ENCODE data around the gene CCL18.

Gene CCL18

DNA sequence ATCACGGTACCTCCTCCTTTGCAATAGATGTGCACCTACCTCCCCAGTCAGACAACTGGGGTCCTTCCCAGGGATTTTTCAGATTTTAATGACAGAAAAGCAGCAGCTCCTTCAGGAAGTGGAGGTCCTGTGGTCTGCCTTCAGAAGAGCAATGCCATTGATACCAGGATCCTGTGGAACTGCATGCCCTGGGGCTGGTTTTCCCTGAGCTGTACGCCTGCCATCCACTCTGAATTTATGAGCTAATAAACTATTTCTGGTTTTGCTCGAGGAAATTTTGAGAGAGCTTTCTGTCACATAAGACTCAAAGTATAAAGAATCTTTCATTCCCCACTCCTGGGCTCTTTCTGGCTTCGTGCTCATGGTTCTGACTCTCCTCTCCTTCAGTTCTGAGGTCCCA lies 36.3 kb upstream of the CCL18 start:
- H3K4me3 ChIP-seq (ENCODE audit: insufficient read length, low read depth), result no peak overlapping the region
- H3K27me3 ChIP-seq (ENCODE audit: insufficient read depth, insufficient read length), result no peaks in the 10 kb centered on the region
- H3K4me1 ChIP-seq (ENCODE audit: insufficient read depth, insufficient read length), result no peaks in the 10 kb centered on the region
- no peak overlapping the region for H3K9ac ChIP-seq (ENCODE audit: insufficient read length, low read depth)
- no peak for DNase-seq (ENCODE audit: low read depth, low spot score)
- H3K36me3 ChIP-seq (ENCODE audit: insufficient read depth, insufficient read length, low read length), result no peaks in the 10 kb centered on the region
- H3K9me3 ChIP-seq (ENCODE audit: insufficient read depth, low read length), result no peaks in the 10 kb centered on the region; the same call in 1 of the 2 replicates
- TF ChIP-seq SUZ12 (IDR thresholded peaks at IDR 0.05; ENCODE audit: extremely low read depth, insufficient read depth, insufficient read length) (no peak), YY1 (IDR thresholded peaks at IDR 0.05; ENCODE audit: insufficient read depth, insufficient read length) (no peak), ZNF274 (IDR thresholded peaks at IDR 0.05; ENCODE audit: low read depth, low read length) (no peak)

- no peak for TF ChIP-seq SUZ12 (IDR thresholded peaks at IDR 0.05; ENCODE audit: extremely low read depth, insufficient read depth, insufficient read length)
- TF ChIP-seq ZNF274 (IDR thresholded peaks at IDR 0.05; ENCODE audit: low read depth, low read length), result no peak
- no peak for TF ChIP-seq YY1 (IDR thresholded peaks at IDR 0.05; ENCODE audit: insufficient read depth, insufficient read length)
- H3K4me3 ChIP-seq (ENCODE audit: insufficient read length, low read depth), result no peak overlapping the region
- no peaks in the 10 kb centered on the region for H3K4me1 ChIP-seq (ENCODE audit: insufficient read depth, insufficient read length)
- H3K27me3 ChIP-seq (ENCODE audit: insufficient read depth, insufficient read length), result no peaks in the 10 kb centered on the region
- DNase-seq (ENCODE audit: low read depth, low spot score), result no peak
- no peaks in the 10 kb centered on the region for H3K36me3 ChIP-seq (ENCODE audit: insufficient read depth, insufficient read length, low read length)
- H3K9ac ChIP-seq (ENCODE audit: insufficient read length, low read depth), result no peak overlapping the region
- H3K9me3 ChIP-seq (ENCODE audit: insufficient read depth, low read length), result no peaks in the 10 kb centered on the region
These were observed 33.1 kb upstream of the CCL18 start for GRCh38 chr17:36030956-36031355.

GRCh38 chr17:36034127-36034526 lies 29.9 kb upstream of the CCL18 start:
- DNase-seq (ENCODE audit: low read depth, low spot score), result no peak
- H3K9ac ChIP-seq (ENCODE audit: insufficient read length, low read depth), result no peak overlapping the region
- no peaks in the 10 kb centered on the region for H3K4me1 ChIP-seq (ENCODE audit: insufficient read depth, insufficient read length)
- TF ChIP-seq SUZ12 (IDR thresholded peaks at IDR 0.05; ENCODE audit: extremely low read depth, insufficient read depth, insufficient read length) (no peak), ZNF274 (IDR thresholded peaks at IDR 0.05; ENCODE audit: low read depth, low read length) (no peak), YY1 (IDR thresholded peaks at IDR 0.05; ENCODE audit: insufficient read depth, insufficient read length) (no peak)
- no peaks in the 10 kb centered on the region for H3K27me3 ChIP-seq (ENCODE audit: insufficient read depth, insufficient read length)
- H3K36me3 ChIP-seq (ENCODE audit: insufficient read depth, insufficient read length, low read length), result no peaks in the 10 kb centered on the region
- H3K4me3 ChIP-seq (ENCODE audit: insufficient read length, low read depth), result no peak overlapping the region
- H3K9me3 ChIP-seq (ENCODE audit: insufficient read depth, low read length), result no peaks in the 10 kb centered on the region

GRCh38 chr17:36036235-36036634 lies 27.8 kb upstream of the CCL18 start:
- no peaks in the 10 kb centered on the region for H3K27me3 ChIP-seq (ENCODE audit: insufficient read depth, insufficient read length)
- H3K4me1 ChIP-seq (ENCODE audit: insufficient read depth, insufficient read length), result no peaks in the 10 kb centered on the region
- DNase-seq (ENCODE audit: low read depth, low spot score), result no peak
- no peak overlapping the region for H3K9ac ChIP-seq (ENCODE audit: insufficient read length, low read depth)
- no peaks in the 10 kb centered on the region for H3K36me3 ChIP-seq (ENCODE audit: insufficient read depth, insufficient read length, low read length)
- no peak overlapping the region for H3K4me3 ChIP-seq (ENCODE audit: insufficient read length, low read depth)
- TF ChIP-seq ZNF274 (IDR thresholded peaks at IDR 0.05; ENCODE audit: low read depth, low read length) (no peak), YY1 (IDR thresholded peaks at IDR 0.05; ENCODE audit: insufficient read depth, insufficient read length) (no peak), SUZ12 (IDR thresholded peaks at IDR 0.05; ENCODE audit: extremely low read depth, insufficient read depth, insufficient read length) (no peak)
- no peaks in the 10 kb centered on the region for H3K9me3 ChIP-seq (ENCODE audit: insufficient read depth, low read length)

DNA sequence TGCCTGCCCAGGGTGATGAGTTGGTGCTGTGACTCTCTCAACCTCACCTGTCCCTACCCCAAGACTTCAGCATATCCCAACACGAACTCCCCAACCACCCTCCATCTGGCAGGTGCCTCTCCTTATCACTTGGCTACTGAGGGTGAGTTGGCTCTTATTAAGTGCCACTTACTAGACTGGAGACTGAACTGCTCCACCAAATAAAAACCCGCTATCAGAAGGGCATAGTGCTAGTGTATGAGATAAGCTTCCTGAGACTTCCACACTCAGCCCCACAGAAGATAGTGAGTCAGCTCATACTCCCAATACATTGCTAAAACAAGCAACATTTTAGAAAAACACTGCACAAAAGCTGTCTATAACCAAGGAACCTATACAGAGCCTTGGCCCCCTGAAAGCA lies 16.0 kb upstream of the CCL18 start:
- Histone ChIP-seq H3K27me3 (ENCODE audit: insufficient read depth, insufficient read length) (no peaks in the 10 kb centered on the region), H3K36me3 (ENCODE audit: insufficient read depth, insufficient read length, low read length) (no peaks in the 10 kb centered on the region), H3K9me3 (ENCODE audit: insufficient read depth, low read length) (0 out of 2 replicates have a peak, but pooled peaks cover 4% of the 10 kb centered on the region), H3K4me1 (ENCODE audit: insufficient read depth, insufficient read length) (no peaks in the 10 kb centered on the region), H3K9ac (ENCODE audit: insufficient read length, low read depth) (no peak overlapping the region), H3K4me3 (ENCODE audit: insufficient read length, low read depth) (no peak overlapping the region)
- TF ChIP-seq SUZ12 (IDR thresholded peaks at IDR 0.05; ENCODE audit: extremely low read depth, insufficient read depth, insufficient read length) (no peak), ZNF274 (IDR thresholded peaks at IDR 0.05; ENCODE audit: low read depth, low read length) (no peak), YY1 (IDR thresholded peaks at IDR 0.05; ENCODE audit: insufficient read depth, insufficient read length) (no peak)
- DNase-seq (ENCODE audit: low read depth, low spot score), result no peak

DNA sequence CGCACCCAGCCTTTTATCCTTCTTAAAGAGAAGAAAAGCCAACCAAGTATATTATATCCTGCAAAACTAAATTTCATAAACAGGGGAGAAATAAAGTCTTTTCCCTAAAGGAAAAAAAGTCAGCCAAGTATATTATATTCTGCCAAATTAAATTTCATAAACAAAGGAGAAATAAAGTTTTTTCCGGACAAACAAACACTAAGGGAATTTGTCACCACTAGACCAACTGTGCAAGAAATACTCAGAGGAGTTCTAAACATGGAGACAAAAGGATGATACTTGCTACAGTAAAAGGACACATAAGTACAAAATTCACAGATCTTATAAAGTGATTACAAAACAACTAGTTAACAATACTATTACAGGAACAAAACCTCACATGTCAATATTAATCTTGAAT lies 14.4 kb upstream of the CCL18 start:
- Histone ChIP-seq H3K4me3 (ENCODE audit: insufficient read length, low read depth) (no peak overlapping the region), H3K27me3 (ENCODE audit: insufficient read depth, insufficient read length) (no peaks in the 10 kb centered on the region), H3K9me3 (ENCODE audit: insufficient read depth, low read length) (0 out of 2 replicates have a peak, but pooled peaks cover 4% of the 10 kb centered on the region), H3K9ac (ENCODE audit: insufficient read length, low read depth) (no peak overlapping the region), H3K36me3 (ENCODE audit: insufficient read depth, insufficient read length, low read length) (no peaks in the 10 kb centered on the region), H3K4me1 (ENCODE audit: insufficient read depth, insufficient read length) (no peaks in the 10 kb centered on the region)
- TF ChIP-seq YY1 (IDR thresholded peaks at IDR 0.05; ENCODE audit: insufficient read depth, insufficient read length) (no peak), ZNF274 (IDR thresholded peaks at IDR 0.05; ENCODE audit: low read depth, low read length) (no peak), SUZ12 (IDR thresholded peaks at IDR 0.05; ENCODE audit: extremely low read depth, insufficient read depth, insufficient read length) (no peak)
- no peak for DNase-seq (ENCODE audit: low read depth, low spot score)

DNA sequence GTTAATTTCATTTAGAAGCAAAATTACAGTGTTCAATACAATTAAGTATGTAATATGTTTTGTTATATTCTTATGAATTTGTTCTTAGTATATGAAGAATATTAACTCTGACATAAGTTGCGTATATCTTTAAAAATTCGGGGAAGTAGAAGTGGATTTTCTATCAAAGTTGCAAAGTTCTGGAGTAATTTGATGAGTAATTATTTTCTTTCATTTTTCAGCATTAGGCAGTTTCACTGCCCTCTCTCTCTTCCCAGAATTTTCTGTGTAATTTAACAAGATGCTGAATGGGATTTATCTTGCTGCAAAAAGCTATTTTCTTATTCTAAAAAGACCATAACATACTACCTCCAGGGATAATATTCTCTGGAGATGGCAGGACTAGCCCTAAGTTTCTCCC lies 8.9 kb upstream of the CCL18 start:
- Histone ChIP-seq H3K27me3 (ENCODE audit: insufficient read depth, insufficient read length) (no peaks in the 10 kb centered on the region), H3K4me1 (ENCODE audit: insufficient read depth, insufficient read length) (no peaks in the 10 kb centered on the region), H3K9me3 (ENCODE audit: insufficient read depth, low read length) (no peaks in the 10 kb centered on the region), H3K36me3 (ENCODE audit: insufficient read depth, insufficient read length, low read length) (no peaks in the 10 kb centered on the region), H3K9ac (ENCODE audit: insufficient read length, low read depth) (no peak overlapping the region), H3K4me3 (ENCODE audit: insufficient read length, low read depth) (no peak overlapping the region)
- TF ChIP-seq YY1 (IDR thresholded peaks at IDR 0.05; ENCODE audit: insufficient read depth, insufficient read length), result no peak
- no peak for TF ChIP-seq SUZ12 (IDR thresholded peaks at IDR 0.05; ENCODE audit: extremely low read depth, insufficient read depth, insufficient read length)
- TF ChIP-seq ZNF274 (IDR thresholded peaks at IDR 0.05; ENCODE audit: low read depth, low read length), result no peak
- DNase-seq (ENCODE audit: low read depth, low spot score), result no peak
